22Rv1 (cell line): ENCODE measurements around the gene RASSF5.

Experiments used
- CTCF ChIP-seq: fragments of 450-650 bp; IDR thresholded peaks from 2 replicates; pipeline ENCODE4 v1.5.1; 2017; ENCODE audit warnings: mild to moderate bottlenecking
- ZFX ChIP-seq: fragments of 450-650 bp; IDR thresholded peaks from 2 replicates; pipeline ENCODE4 v1.6.1; 2017; ENCODE audit warnings: antibody characterized with exemption, borderline replicate concordance

- TF ChIP-seq CTCF, result no peak
- TF ChIP-seq ZFX, result no peak
These were observed 58.7 kb downstream of the RASSF5 start for GRCh38 chr1:206565995-206566394.
